Fibroblast of peridontal ligament (primary cell): ENCODE results near the gene ZFR.
"Not testable (repeated sequence)": the region's sequence is repeated elsewhere in the genome, so short reads cannot be mapped to it uniquely, and the experiment has no call there.

Source experiments
- DNase-seq: peaks from one replicate; pipeline ENCODE4 v3.0.0-alpha.2; 2010; ENCODE audit errors: extremely low read depth

The ZFR gene

GRCh38 chr5:32452316-32452715 is 7.8 kb upstream of the ZFR start:
- not testable (repeated sequence) for DNase-seq

- DNase-seq: no peak
These were observed 6.4 kb upstream of the ZFR start for GRCh38 chr5:32450952-32451351.

- peak; percentile 50 for DNase-seq
These were observed 4.7 kb upstream of the ZFR start for GRCh38 chr5:32449262-32449661.

GRCh38 chr5:32446630-32447029 is 2.1 kb upstream of the ZFR start:
- no peak for DNase-seq

- no peak for DNase-seq
These were observed 1.5 kb upstream of the ZFR start for GRCh38 chr5:32445831-32446614.

- no peak for DNase-seq
These were observed 783 bp upstream of the ZFR start for GRCh38 chr5:32445287-32445758.

GRCh38 chr5:32443541-32444430 is 754 bp downstream of the ZFR start:
- DNase-seq: no peak

- DNase-seq: peak; percentile 64
These were observed 1.4 kb downstream of the ZFR start for GRCh38 chr5:32443145-32443540.

GRCh38 chr5:32439086-32439642 is 5.4 kb downstream of the ZFR start:
- DNase-seq: no peak

GRCh38 chr5:32436553-32437242 is 7.8 kb downstream of the ZFR start:
- DNase-seq: no peak

GRCh38 chr5:32435383-32435782 is 9.2 kb downstream of the ZFR start:
- no peak for DNase-seq

GRCh38 chr5:32434221-32434620 is 10.3 kb downstream of the ZFR start:
- no peak for DNase-seq

- no peak for DNase-seq
These were observed 11.9 kb downstream of the ZFR start for GRCh38 chr5:32432633-32433032.

- DNase-seq: not testable (repeated sequence)
These were observed 13.7 kb downstream of the ZFR start for GRCh38 chr5:32430825-32431224.

- DNase-seq: no peak
These were observed 16.1 kb downstream of the ZFR start for GRCh38 chr5:32428426-32428825.

- no peak for DNase-seq
These were observed 17.9 kb downstream of the ZFR start for GRCh38 chr5:32426440-32427151.

- DNase-seq: no peak
These were observed 21.8 kb downstream of the ZFR start for GRCh38 chr5:32422697-32423096.

GRCh38 chr5:32421075-32421474 is 23.5 kb downstream of the ZFR start:
- DNase-seq: no peak

GRCh38 chr5:32420506-32420905 is 24.0 kb downstream of the ZFR start:
- DNase-seq: peak; percentile 38

GRCh38 chr5:32419791-32420190 is 24.7 kb downstream of the ZFR start:
- no peak for DNase-seq
